Tibial nerve (tissue), 4 donors: ENCODE measurements around the gene FOXK1. TPM values are rescaled to one million over a fixed set of nuclear protein-coding genes. Genes with fewer than 3 reads are reported as not detected.
"Not testable (repeated sequence)": the region's sequence is repeated elsewhere in the genome, so short reads cannot be mapped to it uniquely, and the experiment has no call there.

Source experiments
- DNase-seq, 2 donors: peaks; one replicate each; pipeline ENCODE4 v3.0.0-alpha.2; 2019; ENCODE audit warnings: low spot score in 2 of 2
- H3K27ac ChIP-seq, 4 donors: fragments of 200-600 bp; sonication (generic) in 3 of 4; one replicate each; pipeline ENCODE4 v1.5.1; 2017 to 2019; ENCODE audit warnings: mild to moderate bottlenecking in 1 of 4
- H3K27me3 ChIP-seq, 2 donors: fragments of 200-600 bp; sonication (generic) in 1 of 2; one replicate each; pipeline versions ENCODE4 v1.5.1 to v1.6.0; 2017 to 2019
- H3K36me3 ChIP-seq, 3 donors: fragments of 200-600 bp; sonication (generic); one replicate each; pipeline ENCODE4 v1.5.1; 2018 to 2019
- H3K4me1 ChIP-seq, 4 donors: fragments of 200-600 bp; sonication (generic) in 3 of 4; one replicate each; pipeline ENCODE4 v1.5.1; 2017 to 2019
- H3K4me3 ChIP-seq, 4 donors: fragments of 200-600 bp; sonication (generic) in 3 of 4; one replicate each; pipeline ENCODE4 v1.5.1; 2017 to 2019; ENCODE audit warnings: mild to moderate bottlenecking in 1 of 4, moderate library complexity in 1 of 4
- H3K9me3 ChIP-seq, 4 donors: fragments of 200-600 bp; sonication (generic) in 3 of 4; one replicate each; pipeline ENCODE4 v1.5.1; 2017 to 2019
- EP300 ChIP-seq, 2 donors: sonication (generic); formaldehyde crosslinking; IDR thresholded peaks; one replicate each; pipeline ENCODE4 v1.6.1; 2017; ENCODE audit warnings: antibody characterized with exemption in 2 of 2, mild to moderate bottlenecking in 1 of 2
- POLR2A ChIP-seq, 2 donors: fragments of 450-650 bp; IDR thresholded peaks; one replicate each; pipeline ENCODE4 v1.6.1; 2017; ENCODE audit warnings: antibody characterized with exemption in 2 of 2, mild to moderate bottlenecking in 2 of 2, moderate library complexity in 2 of 2
- WGBS, 2 donors: methylation state at CpG; one replicate each; pipeline ENCODE4 v1.1.5; 2018; 5-methylcytosine and 5-hydroxymethylcytosine counted together
- total RNA-seq, 4 donors: library from RNA; depleted of rRNA; stranded (reverse); fragments of >200 nt; gene quantifications; one replicate each; pipeline ENCODE4 v1.1.0, GENCODE V29; 2016
- TF ChIP-seq, protein P1 (sequence below), 5 experiments: fragments of 200-600 bp in 3 of 5; fragments of 450-650 bp in 2 of 5; sonication (generic) in 3 of 5; IDR thresholded peaks; one replicate each; pipeline ENCODE4 v1.5.1; 2016 to 2019; ENCODE audit warnings: antibody characterized with exemption in 5 of 5, mild to moderate bottlenecking in 3 of 5, moderate library complexity in 2 of 5

The FOXK1 gene
- total RNA-seq, 4 donors from 2014 or later: 24.5 to 47.3 (median 26.4) TPM

DNA sequence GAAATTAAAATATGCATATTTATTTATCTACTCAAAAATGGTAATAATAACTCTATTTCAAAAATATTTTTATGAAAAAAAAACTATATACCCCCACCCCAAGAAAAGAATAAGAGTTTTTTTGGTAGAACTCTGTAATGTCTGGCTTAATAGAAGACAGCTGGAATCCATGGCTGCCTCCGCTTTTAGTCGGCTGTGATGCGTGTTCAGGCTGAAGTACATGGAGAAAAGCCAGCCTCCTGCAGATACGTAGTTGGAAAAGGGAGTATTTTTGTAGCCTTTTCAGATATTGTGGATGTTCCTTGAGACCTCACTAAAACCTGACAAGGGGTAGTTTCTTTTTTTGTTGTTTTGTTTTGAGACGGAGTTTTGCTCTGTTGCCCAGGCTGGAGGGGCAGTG, 10.0 kb downstream of the FOXK1 start:
- TF ChIP-seq POLR2A (IDR thresholded peaks at IDR 0.05) (no peak), EP300 (IDR thresholded peaks at IDR 0.05) (no peak)
- TF ChIP-seq, protein P1, sequence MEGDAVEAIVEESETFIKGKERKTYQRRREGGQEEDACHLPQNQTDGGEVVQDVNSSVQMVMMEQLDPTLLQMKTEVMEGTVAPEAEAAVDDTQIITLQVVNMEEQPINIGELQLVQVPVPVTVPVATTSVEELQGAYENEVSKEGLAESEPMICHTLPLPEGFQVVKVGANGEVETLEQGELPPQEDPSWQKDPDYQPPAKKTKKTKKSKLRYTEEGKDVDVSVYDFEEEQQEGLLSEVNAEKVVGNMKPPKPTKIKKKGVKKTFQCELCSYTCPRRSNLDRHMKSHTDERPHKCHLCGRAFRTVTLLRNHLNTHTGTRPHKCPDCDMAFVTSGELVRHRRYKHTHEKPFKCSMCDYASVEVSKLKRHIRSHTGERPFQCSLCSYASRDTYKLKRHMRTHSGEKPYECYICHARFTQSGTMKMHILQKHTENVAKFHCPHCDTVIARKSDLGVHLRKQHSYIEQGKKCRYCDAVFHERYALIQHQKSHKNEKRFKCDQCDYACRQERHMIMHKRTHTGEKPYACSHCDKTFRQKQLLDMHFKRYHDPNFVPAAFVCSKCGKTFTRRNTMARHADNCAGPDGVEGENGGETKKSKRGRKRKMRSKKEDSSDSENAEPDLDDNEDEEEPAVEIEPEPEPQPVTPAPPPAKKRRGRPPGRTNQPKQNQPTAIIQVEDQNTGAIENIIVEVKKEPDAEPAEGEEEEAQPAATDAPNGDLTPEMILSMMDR (IDR thresholded peaks at IDR 0.05): no peak
- Histone ChIP-seq H3K27ac (peak overlapping the region in 1 of 4 donors; percentile 34), H3K36me3 (peaks cover 0 to 3% (median 0%) of the 10 kb centered on the region in 3 donors), H3K4me1 (peaks cover 0 to 69% (median 17%) of the 10 kb centered on the region in 4 donors), H3K27me3 (no peaks in the 10 kb centered on the region), H3K9me3 (no peaks in the 10 kb centered on the region), H3K4me3 (no peak overlapping the region)
- DNase-seq: no peak
- 64 to 77% methylated on average over 5 of the region's 5 CpGs for WGBS, 2 donors

DNA sequence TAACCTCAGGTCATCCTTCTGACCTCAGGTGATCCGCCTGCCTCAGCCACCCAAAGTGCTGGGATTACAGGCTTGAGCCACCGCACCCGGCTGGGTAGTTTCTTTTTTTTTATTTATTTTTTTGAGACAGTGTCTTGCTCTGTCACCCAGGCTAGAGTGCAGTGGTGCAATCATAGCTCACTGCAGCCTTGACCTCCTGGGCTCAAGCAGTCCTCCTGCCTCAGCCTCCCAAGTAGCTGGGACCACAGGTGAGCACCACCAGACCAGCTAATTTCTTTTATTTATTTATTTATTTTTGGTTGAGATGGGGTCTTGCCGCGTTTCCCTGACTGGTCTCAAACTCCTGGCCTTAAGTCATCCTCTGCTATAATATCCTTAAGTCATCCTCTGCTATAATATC, 10.5 kb downstream of the FOXK1 start:
- H3K27ac ChIP-seq: peak overlapping the region in 1 of 4 donors; percentile 34
- not testable (repeated sequence) for DNase-seq
- peaks cover 0 to 64% (median 17%) of the 10 kb centered on the region in 4 donors for H3K4me1 ChIP-seq

DNA sequence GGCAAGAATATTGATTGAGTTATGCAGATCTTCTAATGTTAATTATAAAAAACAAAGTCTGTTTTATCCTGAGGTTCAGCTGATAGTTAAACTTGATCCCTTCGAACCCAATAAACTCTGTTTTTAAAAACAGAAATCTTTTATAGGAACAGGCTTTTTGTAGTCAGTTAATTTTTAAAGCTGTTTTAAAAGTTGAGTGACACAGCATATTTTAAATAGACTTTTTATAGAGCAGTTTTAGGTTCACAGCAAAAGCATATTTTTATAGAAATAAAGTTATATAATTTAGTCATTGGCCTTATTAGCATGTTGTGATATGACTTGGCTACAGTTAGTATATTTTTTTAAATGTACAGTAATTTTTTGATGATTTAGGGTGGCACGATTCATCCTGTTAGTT, 11.1 kb downstream of the FOXK1 start:
- Histone ChIP-seq H3K4me3 (no peak overlapping the region), H3K4me1 (peaks cover 0 to 60% (median 17%) of the 10 kb centered on the region in 4 donors), H3K27me3 (no peaks in the 10 kb centered on the region), H3K9me3 (no peaks in the 10 kb centered on the region), H3K36me3 (peaks cover 0 to 6% (median 0%) of the 10 kb centered on the region in 3 donors), H3K27ac (peak overlapping the region in 2 of 4 donors; percentile 26 to 65)
- WGBS, 2 donors: 82% methylated on average over 2 of the region's 2 CpGs
- TF ChIP-seq POLR2A (IDR thresholded peaks at IDR 0.05): no peak
- no peak for TF ChIP-seq EP300 (IDR thresholded peaks at IDR 0.05)
- TF ChIP-seq, protein P1 (IDR thresholded peaks at IDR 0.05): no peak
- DNase-seq: no peak

More for the DNA sequence above, 10.5 kb downstream of the FOXK1 start:
- H3K27me3 ChIP-seq, H3K9me3 ChIP-seq, H3K36me3 ChIP-seq, H3K4me3 ChIP-seq: not testable (repeated sequence)
- 69 to 88% methylated on average over 5 of the region's 5 CpGs for WGBS, 2 donors

DNA sequence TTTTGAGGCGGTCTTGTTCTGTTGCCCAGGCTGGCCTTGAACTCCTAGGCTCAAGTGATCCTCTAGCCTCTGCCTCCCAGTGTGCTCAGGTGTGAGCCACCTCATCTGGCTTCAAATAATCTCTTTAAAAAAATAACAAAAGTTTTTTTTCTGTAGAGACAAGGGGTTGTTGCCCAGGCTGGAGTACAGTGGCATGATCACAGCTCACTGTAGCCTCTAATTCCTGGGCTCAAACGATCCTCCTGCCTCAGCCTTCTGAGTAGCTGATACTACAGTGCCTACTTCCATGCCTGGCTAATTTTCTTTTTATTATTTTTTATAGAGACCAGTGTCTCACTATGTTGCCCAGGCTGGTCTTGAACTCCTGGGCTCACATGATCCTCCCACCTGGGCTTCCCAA, 11.7 kb downstream of the FOXK1 start:
- H3K27me3 ChIP-seq: no peaks in the 10 kb centered on the region
- no peak for DNase-seq
- TF ChIP-seq, protein P1 (IDR thresholded peaks at IDR 0.05): no peak
- TF ChIP-seq EP300 (IDR thresholded peaks at IDR 0.05) (no peak), POLR2A (IDR thresholded peaks at IDR 0.05) (no peak)
- no peaks in the 10 kb centered on the region for H3K9me3 ChIP-seq
- whole genome bisulfite sequencing, 2 donors: 94% methylated on average over 2 of the region's 2 CpGs
- H3K4me3 ChIP-seq: no peak overlapping the region
- H3K27ac ChIP-seq: peak overlapping the region in 2 of 4 donors; percentile 26 to 65
- H3K4me1 ChIP-seq: peaks cover 0 to 55% (median 17%) of the 10 kb centered on the region in 4 donors
- H3K36me3 ChIP-seq: peaks cover 0 to 6% (median 0%) of the 10 kb centered on the region in 3 donors

DNA sequence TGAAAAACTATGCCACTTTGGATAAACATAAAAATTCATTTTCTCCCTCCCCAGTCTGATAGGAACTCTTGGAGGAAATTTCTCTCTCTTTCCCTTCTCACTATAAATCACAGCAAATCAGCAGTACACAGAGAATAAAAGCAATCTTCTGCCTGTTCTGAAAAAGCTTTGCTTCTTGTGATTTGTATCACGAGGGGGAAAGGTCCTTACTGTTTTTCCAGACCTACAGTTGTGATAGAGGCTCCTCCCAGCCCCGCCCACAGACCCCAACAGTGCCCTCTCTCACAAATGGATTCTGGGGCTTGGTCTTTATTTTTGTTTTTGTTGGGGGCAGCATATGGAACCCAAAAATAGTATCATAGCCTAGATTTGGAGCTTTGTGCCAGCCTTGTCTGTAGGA, 12.2 kb downstream of the FOXK1 start:
- Histone ChIP-seq H3K9me3 (no peaks in the 10 kb centered on the region), H3K27ac (peak overlapping the region in 2 of 4 donors; percentile 26 to 65), H3K4me3 (no peak overlapping the region), H3K27me3 (no peaks in the 10 kb centered on the region), H3K4me1 (peaks cover 0 to 50% (median 14%) of the 10 kb centered on the region in 4 donors), H3K36me3 (peaks cover 0 to 6% (median 0%) of the 10 kb centered on the region in 3 donors)
- DNase-seq: no peak
- WGBS, 2 donors: 67 to 69% methylated on average over 2 of the region's 2 CpGs
- TF ChIP-seq EP300 (IDR thresholded peaks at IDR 0.05) (no peak), POLR2A (IDR thresholded peaks at IDR 0.05) (no peak)
- TF ChIP-seq, protein P1 (IDR thresholded peaks at IDR 0.05): no peak
